ENCODE measurements around the gene CRYBG2.

CRYBG2 gene

GRCh38 chr1:26368006-26368405 is 14.1 kb upstream of the CRYBG2 start:
- Histone ChIP-seq H3K36me3 (ENCODE audit: control insufficient read depth in 1 of 2, insufficient read depth in 2 of 2, low read length in 2 of 2) (no peaks in the 10 kb centered on the region), H3K4me3 (ENCODE audit: low read depth in 1 of 2, low read length in 2 of 2) (no peak overlapping the region), H3K9me3 (ENCODE audit: control insufficient read depth in 1 of 2, low read length in 2 of 2) (no peaks in the 10 kb centered on the region), H3K4me1 (ENCODE audit: control insufficient read depth in 1 of 2, insufficient read depth in 2 of 2, low read length in 2 of 2) (no peaks in the 10 kb centered on the region), H3K27ac (ENCODE audit: low read length) (no peak overlapping the region), H3K27me3 (ENCODE audit: low read depth, low read length) (no peaks in the 10 kb centered on the region)

GRCh38 chr1:26367441-26367840 is 13.5 kb upstream of the CRYBG2 start:
- no peak overlapping the region for H3K4me3 ChIP-seq (ENCODE audit: low read depth in 1 of 2, low read length in 2 of 2)
- H3K27ac ChIP-seq (ENCODE audit: low read length), result no peak overlapping the region
- H3K4me1 ChIP-seq (ENCODE audit: control insufficient read depth in 1 of 2, insufficient read depth in 2 of 2, low read length in 2 of 2), result no peaks in the 10 kb centered on the region
- H3K36me3 ChIP-seq (ENCODE audit: control insufficient read depth in 1 of 2, insufficient read depth in 2 of 2, low read length in 2 of 2), result no peaks in the 10 kb centered on the region
- no peaks in the 10 kb centered on the region for H3K27me3 ChIP-seq (ENCODE audit: low read depth, low read length)
- H3K9me3 ChIP-seq (ENCODE audit: control insufficient read depth in 1 of 2, low read length in 2 of 2), result no peaks in the 10 kb centered on the region

DNA sequence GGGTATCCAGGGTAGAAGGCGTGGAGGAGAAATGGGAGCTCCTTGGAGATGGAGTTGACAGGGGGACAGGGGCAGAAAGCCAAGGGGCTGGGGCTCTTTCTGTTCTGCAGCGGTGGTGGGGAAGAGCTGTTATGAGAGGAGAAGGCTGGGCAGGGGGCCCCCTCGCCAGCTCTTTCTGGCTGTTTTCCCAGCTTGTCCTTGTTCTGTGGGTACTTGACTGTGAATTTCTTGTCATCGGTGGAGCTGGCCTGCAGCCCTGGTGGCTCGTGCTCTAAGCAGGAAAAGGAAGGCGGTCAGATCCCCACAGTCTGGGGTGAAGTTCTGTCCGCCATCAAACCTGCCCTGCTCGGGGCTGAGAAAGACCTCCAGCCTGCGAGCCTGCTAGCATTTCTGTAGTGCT is 11.0 kb upstream of the CRYBG2 start:
- H3K4me1 ChIP-seq (ENCODE audit: control insufficient read depth in 1 of 2, insufficient read depth in 2 of 2, low read length in 2 of 2), result peaks cover 0 to 13% of the 10 kb centered on the region in 2 donors
- H3K4me3 ChIP-seq (ENCODE audit: low read depth in 1 of 2, low read length in 2 of 2), result no peak overlapping the region
- no peak overlapping the region for H3K27ac ChIP-seq (ENCODE audit: low read length)
- no peaks in the 10 kb centered on the region for H3K9me3 ChIP-seq (ENCODE audit: control insufficient read depth in 1 of 2, low read length in 2 of 2)
- peaks cover 15% of the 10 kb centered on the region for H3K27me3 ChIP-seq (ENCODE audit: low read depth, low read length)
- no peaks in the 10 kb centered on the region for H3K36me3 ChIP-seq (ENCODE audit: control insufficient read depth in 1 of 2, insufficient read depth in 2 of 2, low read length in 2 of 2)

GRCh38 chr1:26363549-26364448 is 9.9 kb upstream of the CRYBG2 start:
- H3K36me3 ChIP-seq (ENCODE audit: control insufficient read depth in 1 of 2, insufficient read depth in 2 of 2, low read length in 2 of 2), result no peaks in the 10 kb centered on the region
- peaks cover 17% of the 10 kb centered on the region for H3K27me3 ChIP-seq (ENCODE audit: low read depth, low read length)
- no peak overlapping the region for H3K4me3 ChIP-seq (ENCODE audit: low read depth in 1 of 2, low read length in 2 of 2)
- no peaks in the 10 kb centered on the region for H3K9me3 ChIP-seq (ENCODE audit: control insufficient read depth in 1 of 2, low read length in 2 of 2)
- H3K4me1 ChIP-seq (ENCODE audit: control insufficient read depth in 1 of 2, insufficient read depth in 2 of 2, low read length in 2 of 2), result peaks cover 0 to 16% of the 10 kb centered on the region in 2 donors
- no peak overlapping the region for H3K27ac ChIP-seq (ENCODE audit: low read length)

DNA sequence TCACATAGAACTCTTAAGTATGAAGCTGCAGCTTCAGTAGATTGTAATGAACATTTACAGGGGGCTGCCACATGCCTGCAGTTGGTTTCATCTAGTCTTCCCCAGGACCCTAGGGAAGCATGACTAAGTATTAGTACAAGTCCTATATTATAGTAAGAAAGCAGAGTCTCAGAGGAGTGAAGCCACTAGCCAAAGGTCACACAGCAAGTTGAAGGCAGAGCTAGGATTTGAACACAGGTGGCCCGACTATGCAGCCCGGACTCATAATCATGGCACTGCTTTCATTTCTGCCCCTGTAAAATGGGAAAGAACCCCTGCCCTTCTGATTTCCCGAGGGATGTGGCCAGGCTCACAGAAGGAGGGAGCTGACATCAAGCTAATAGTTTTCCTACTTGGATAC is 8.4 kb upstream of the CRYBG2 start:
- Histone ChIP-seq H3K27me3 (ENCODE audit: low read depth, low read length) (peaks cover 17% of the 10 kb centered on the region), H3K4me1 (ENCODE audit: control insufficient read depth in 1 of 2, insufficient read depth in 2 of 2, low read length in 2 of 2) (peaks cover 0 to 16% of the 10 kb centered on the region in 2 donors), H3K4me3 (ENCODE audit: low read depth in 1 of 2, low read length in 2 of 2) (no peak overlapping the region), H3K27ac (ENCODE audit: low read length) (no peak overlapping the region), H3K9me3 (ENCODE audit: control insufficient read depth in 1 of 2, low read length in 2 of 2) (no peaks in the 10 kb centered on the region), H3K36me3 (ENCODE audit: control insufficient read depth in 1 of 2, insufficient read depth in 2 of 2, low read length in 2 of 2) (no peaks in the 10 kb centered on the region)

DNA sequence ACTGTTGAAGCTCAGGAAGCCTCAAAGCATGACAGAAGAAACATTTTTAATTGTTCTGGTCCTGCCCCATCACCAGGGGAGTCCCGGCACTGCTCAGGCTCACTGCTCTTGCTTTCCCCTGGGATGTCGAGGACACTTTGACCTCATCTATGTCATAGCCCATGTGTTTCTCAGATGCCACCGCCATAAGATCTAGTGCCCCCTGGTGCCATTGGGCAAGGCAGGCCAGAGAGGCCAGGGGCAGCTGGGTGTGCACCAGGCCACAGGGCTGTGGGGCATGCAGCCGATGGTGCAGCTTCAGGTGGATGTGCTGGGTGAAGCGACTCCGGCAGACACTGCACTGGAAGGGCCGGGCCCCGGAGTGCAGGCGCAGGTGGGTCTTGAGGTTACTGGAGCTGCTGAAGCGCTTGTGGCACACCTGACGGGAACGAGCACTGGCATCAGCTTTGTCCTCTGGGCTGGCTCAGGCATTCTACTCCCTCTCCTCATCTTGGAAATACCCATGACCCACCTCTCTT is 7.7 kb upstream of the CRYBG2 start:
- Histone ChIP-seq H3K4me1 (ENCODE audit: control insufficient read depth in 1 of 2, insufficient read depth in 2 of 2, low read length in 2 of 2) (peaks cover 0 to 16% of the 10 kb centered on the region in 2 donors), H3K4me3 (ENCODE audit: low read depth in 1 of 2, low read length in 2 of 2) (no peak overlapping the region), H3K27me3 (ENCODE audit: low read depth, low read length) (peaks cover 17% of the 10 kb centered on the region), H3K36me3 (ENCODE audit: control insufficient read depth in 1 of 2, insufficient read depth in 2 of 2, low read length in 2 of 2) (no peaks in the 10 kb centered on the region), H3K9me3 (ENCODE audit: control insufficient read depth in 1 of 2, low read length in 2 of 2) (no peaks in the 10 kb centered on the region), H3K27ac (ENCODE audit: low read length) (no peak overlapping the region)

DNA sequence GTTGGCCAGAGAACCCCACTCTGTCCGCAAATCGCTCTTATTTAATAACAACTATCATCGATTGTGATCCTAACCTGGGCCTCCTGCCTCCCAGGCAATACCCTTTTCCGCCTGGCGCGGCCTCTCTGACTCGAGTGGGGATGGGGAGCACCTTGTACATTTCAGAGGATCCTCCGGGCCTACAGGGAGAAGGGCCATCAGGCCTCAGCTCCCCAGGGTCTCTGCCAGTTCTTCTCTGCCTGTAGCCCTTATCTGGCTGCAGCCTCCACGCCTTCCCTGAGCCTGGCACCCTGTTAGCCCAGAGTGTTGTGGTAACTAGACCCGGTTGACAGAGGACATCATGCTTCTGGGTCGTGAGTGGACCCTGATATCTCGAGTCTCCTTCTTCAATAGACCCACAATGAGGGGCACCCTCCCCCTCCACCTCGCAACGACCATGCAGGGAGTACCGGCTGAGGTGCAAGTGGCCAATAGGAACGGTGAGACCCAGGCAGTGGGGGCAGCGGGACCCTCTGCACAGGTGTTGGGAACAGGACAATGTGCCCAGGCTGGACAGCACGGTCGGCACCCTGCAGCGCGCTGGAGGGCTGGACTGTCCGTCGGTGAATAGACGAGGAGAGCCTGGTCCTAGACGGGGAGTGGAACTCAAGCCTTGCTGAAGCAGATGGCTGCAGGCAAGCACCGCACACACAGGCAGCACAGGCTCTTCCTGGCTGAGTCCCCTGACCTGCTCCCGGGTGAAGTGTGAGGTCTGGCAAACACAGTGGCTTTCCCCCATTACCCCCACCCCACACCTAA is 7.1 kb upstream of the CRYBG2 start:
- H3K4me1 ChIP-seq (ENCODE audit: control insufficient read depth in 1 of 2, insufficient read depth in 2 of 2, low read length in 2 of 2), result peaks cover 0 to 16% of the 10 kb centered on the region in 2 donors
- peak overlapping the region in 1 of 2 donors; percentile 49 for H3K4me3 ChIP-seq (ENCODE audit: low read depth in 1 of 2, low read length in 2 of 2)
- no peaks in the 10 kb centered on the region for H3K9me3 ChIP-seq (ENCODE audit: control insufficient read depth in 1 of 2, low read length in 2 of 2)
- no peaks in the 10 kb centered on the region for H3K36me3 ChIP-seq (ENCODE audit: control insufficient read depth in 1 of 2, insufficient read depth in 2 of 2, low read length in 2 of 2)
- no peak overlapping the region for H3K27ac ChIP-seq (ENCODE audit: low read length)
- H3K27me3 ChIP-seq (ENCODE audit: low read depth, low read length), result peaks cover 17% of the 10 kb centered on the region

- Histone ChIP-seq H3K4me3 (ENCODE audit: low read depth in 1 of 2, low read length in 2 of 2) (peak overlapping the region in 1 of 2 donors; percentile 49), H3K36me3 (ENCODE audit: control insufficient read depth in 1 of 2, insufficient read depth in 2 of 2, low read length in 2 of 2) (no peaks in the 10 kb centered on the region), H3K4me1 (ENCODE audit: control insufficient read depth in 1 of 2, insufficient read depth in 2 of 2, low read length in 2 of 2) (peaks cover 0 to 16% of the 10 kb centered on the region in 2 donors), H3K9me3 (ENCODE audit: control insufficient read depth in 1 of 2, low read length in 2 of 2) (no peaks in the 10 kb centered on the region), H3K27me3 (ENCODE audit: low read depth, low read length) (peaks cover 17% of the 10 kb centered on the region), H3K27ac (ENCODE audit: low read length) (no peak overlapping the region)
Measured at GRCh38 chr1:26359981-26360806, 6.3 kb upstream of the CRYBG2 start.

- Histone ChIP-seq H3K9me3 (ENCODE audit: control insufficient read depth in 1 of 2, low read length in 2 of 2) (no peaks in the 10 kb centered on the region), H3K4me3 (ENCODE audit: low read depth in 1 of 2, low read length in 2 of 2) (no peak overlapping the region), H3K27me3 (ENCODE audit: low read depth, low read length) (peaks cover 17% of the 10 kb centered on the region), H3K4me1 (ENCODE audit: control insufficient read depth in 1 of 2, insufficient read depth in 2 of 2, low read length in 2 of 2) (peaks cover 0 to 16% of the 10 kb centered on the region in 2 donors), H3K27ac (ENCODE audit: low read length) (peak overlapping the region; percentile 18), H3K36me3 (ENCODE audit: control insufficient read depth in 1 of 2, insufficient read depth in 2 of 2, low read length in 2 of 2) (no peaks in the 10 kb centered on the region)
Measured at GRCh38 chr1:26358411-26359384, 4.8 kb upstream of the CRYBG2 start.

GRCh38 chr1:26357121-26357602 is 3.2 kb upstream of the CRYBG2 start:
- H3K27ac ChIP-seq (ENCODE audit: low read length), result no peak overlapping the region
- peaks cover 0 to 16% of the 10 kb centered on the region in 2 donors for H3K4me1 ChIP-seq (ENCODE audit: control insufficient read depth in 1 of 2, insufficient read depth in 2 of 2, low read length in 2 of 2)
- no peak overlapping the region for H3K4me3 ChIP-seq (ENCODE audit: low read depth in 1 of 2, low read length in 2 of 2)
- H3K36me3 ChIP-seq (ENCODE audit: control insufficient read depth in 1 of 2, insufficient read depth in 2 of 2, low read length in 2 of 2), result no peaks in the 10 kb centered on the region
- peaks cover 17% of the 10 kb centered on the region for H3K27me3 ChIP-seq (ENCODE audit: low read depth, low read length)
- no peaks in the 10 kb centered on the region for H3K9me3 ChIP-seq (ENCODE audit: control insufficient read depth in 1 of 2, low read length in 2 of 2)
